Mesendoderm (in vitro differentiated cells): ENCODE data around the gene CDH23.
A peak's percentile ranks its signal among the peaks of the same experiment; 100 is the strongest.

Experiments
- DNase-seq: peaks from one replicate; pipeline ENCODE4 v3.0.0; 2013
- H2AK5ac ChIP-seq: 2 replicates; pipeline ENCODE4 v1.6.1; 2013; ENCODE audit warnings: low read length, inconsistent platforms
- H2BK120ac ChIP-seq: 2 replicates; pipeline ENCODE4 v1.6.1; 2013; ENCODE audit warnings: low read depth, mild to moderate bottlenecking, low read length, moderate library complexity, mixed read lengths
- H2BK15ac ChIP-seq: replicated peaks from 2 replicates; pipeline ENCODE4 v1.6.1; 2013; ENCODE audit warnings: low read depth, mild to moderate bottlenecking, moderate library complexity
- H2BK5ac ChIP-seq: 2 replicates; pipeline ENCODE4 v1.6.1; 2013; ENCODE audit warnings: low read length, inconsistent platforms
- H3K18ac ChIP-seq: 2 replicates; pipeline ENCODE4 v1.6.1; 2013; ENCODE audit warnings: mild to moderate bottlenecking, low read length, mixed read lengths
- H3K23ac ChIP-seq: one replicate; pipeline ENCODE4 v1.6.1; 2013; ENCODE audit warnings: low read length
- H3K27ac ChIP-seq: 2 replicates; pipeline ENCODE4 v1.5.1; 2013; ENCODE audit warnings: low read depth, mild to moderate bottlenecking, inconsistent platforms, low read length, moderate library complexity
- H3K27me3 ChIP-seq: 2 replicates; pipeline ENCODE4 v1.6.1; 2013; ENCODE audit warnings: low read length, control low read depth, mild to moderate bottlenecking, inconsistent platforms; ENCODE audit not compliant: insufficient read depth, poor library complexity
- H3K36me3 ChIP-seq: 2 replicates; pipeline ENCODE4 v1.6.1; 2013; ENCODE audit warnings: low read length, inconsistent platforms; ENCODE audit not compliant: control insufficient read depth, insufficient read depth
- H3K4ac ChIP-seq: one replicate; pipeline ENCODE4 v1.6.1; 2013; ENCODE audit warnings: low read depth, mild to moderate bottlenecking, low read length, moderate library complexity
- H3K4me1 ChIP-seq: 2 replicates; pipeline ENCODE4 v1.6.1; 2013; ENCODE audit warnings: low read depth, low read length, inconsistent platforms; ENCODE audit not compliant: control insufficient read depth
- H3K4me2 ChIP-seq: 2 replicates; pipeline ENCODE4 v1.6.1; 2013; ENCODE audit warnings: low read length
- H3K4me3 ChIP-seq: 2 replicates; pipeline ENCODE4 v1.5.1; 2013; ENCODE audit warnings: mild to moderate bottlenecking, low read length
- H3K56ac ChIP-seq: one replicate; pipeline ENCODE4 v1.6.1; 2013; ENCODE audit warnings: low read length
- H3K79me1 ChIP-seq: 2 replicates; pipeline ENCODE4 v1.6.1; 2013; ENCODE audit warnings: low read length, inconsistent platforms
- H3K79me2 ChIP-seq: 2 replicates; pipeline ENCODE4 v1.6.1; 2013; ENCODE audit warnings: mild to moderate bottlenecking, low read length; ENCODE audit not compliant: control insufficient read depth, insufficient read depth
- H3K9ac ChIP-seq: 2 replicates; pipeline ENCODE4 v1.6.1; 2013; ENCODE audit warnings: low read length, inconsistent platforms
- H4K5ac ChIP-seq: one replicate; pipeline ENCODE4 v1.6.1; 2013; ENCODE audit warnings: low read length
- H4K8ac ChIP-seq: one replicate; pipeline ENCODE4 v1.6.1; 2013; ENCODE audit warnings: low read depth, mild to moderate bottlenecking, control low read depth, low read length, moderate library complexity
- WGBS: extraction: QIAGEN DNeasy Blood & Tissue Kit; methylation state at CpG from one replicate; pipeline ENCODE4 v1.1.7; 2013; ENCODE audit warnings: low lambda C conversion rate, missing lambda C conversion rate; ENCODE audit not compliant: insufficient coverage; ENCODE audit errors: extremely low coverage; 5-methylcytosine and 5-hydroxymethylcytosine counted together

The CDH23 gene

DNA sequence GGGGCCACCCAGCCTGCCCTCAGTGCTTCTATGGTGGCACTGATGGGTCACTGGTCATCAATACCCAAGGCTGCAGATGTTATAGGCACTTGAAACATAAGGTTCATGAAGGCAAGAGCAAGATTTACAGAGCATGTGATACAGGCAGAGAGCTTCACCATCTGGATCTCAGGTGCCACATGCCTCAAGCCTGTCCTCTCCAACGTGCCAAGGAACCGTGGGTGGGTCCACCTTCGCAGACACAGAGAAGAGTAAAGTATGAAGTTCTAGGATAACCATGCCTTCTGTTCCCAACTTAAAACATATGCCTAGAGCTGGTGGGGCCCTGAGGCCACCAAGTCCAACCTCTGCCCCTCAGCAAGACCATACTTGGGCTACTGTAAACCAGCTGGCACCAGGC lies 26.7 kb upstream of the CDH23 start:
- H3K4me3 ChIP-seq: no peak overlapping the region
- no CpG with 5 or more reads among the region's 3 CpGs for WGBS
- no peaks in the 10 kb centered on the region for H3K79me2 ChIP-seq
- no peaks in the 10 kb centered on the region for H3K79me1 ChIP-seq
- H3K27ac ChIP-seq: no peak overlapping the region
- no peak overlapping the region for H2BK120ac ChIP-seq
- H3K18ac ChIP-seq: no peak overlapping the region
- H3K4ac ChIP-seq: no peak overlapping the region
- H2BK15ac ChIP-seq: no peak overlapping the region
- H3K4me1 ChIP-seq: peaks cover 3% of the 10 kb centered on the region
- H2AK5ac ChIP-seq: no peak overlapping the region
- H3K36me3 ChIP-seq: no peaks in the 10 kb centered on the region
- H3K27me3 ChIP-seq: no peaks in the 10 kb centered on the region
- no peak overlapping the region for H2BK5ac ChIP-seq
- H3K56ac ChIP-seq: no peak overlapping the region
- no peak overlapping the region for H3K9ac ChIP-seq
- no peak for DNase-seq
- H4K8ac ChIP-seq: no peak overlapping the region
- no peak overlapping the region for H3K4me2 ChIP-seq
- no peak overlapping the region for H3K23ac ChIP-seq
- no peak overlapping the region for H4K5ac ChIP-seq

DNA sequence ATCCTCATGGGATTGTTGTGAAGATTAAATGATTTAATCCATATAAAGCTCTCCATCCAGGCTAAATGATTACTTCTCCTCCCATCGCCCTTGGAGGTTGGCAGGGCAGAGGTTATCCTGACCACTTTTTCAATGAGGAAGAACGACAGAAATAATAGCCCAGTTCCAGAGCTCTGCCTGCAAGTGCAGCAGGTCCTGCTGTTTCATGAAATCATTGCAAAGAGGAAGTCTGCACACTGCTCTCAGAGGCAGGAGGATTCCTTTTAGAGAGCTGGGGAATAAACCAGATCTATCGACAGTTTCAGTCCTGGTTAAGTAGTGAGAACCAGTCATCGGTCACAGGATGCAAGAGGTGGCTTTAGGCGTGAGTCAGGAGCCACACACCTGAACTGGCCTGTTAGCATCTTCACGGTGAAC lies 25.0 kb upstream of the CDH23 start:
- no peak overlapping the region for H3K27ac ChIP-seq
- WGBS: no CpG with 5 or more reads among the region's 6 CpGs
- H3K36me3 ChIP-seq: no peaks in the 10 kb centered on the region
- no peak overlapping the region for H4K8ac ChIP-seq
- H3K4me1 ChIP-seq: peaks cover 3% of the 10 kb centered on the region
- no peak overlapping the region for H2BK5ac ChIP-seq
- no peak overlapping the region for H2BK120ac ChIP-seq
- no peak overlapping the region for H3K56ac ChIP-seq
- H3K79me2 ChIP-seq: no peaks in the 10 kb centered on the region
- H2BK15ac ChIP-seq: no peak overlapping the region
- no peak overlapping the region for H4K5ac ChIP-seq
- H3K79me1 ChIP-seq: no peaks in the 10 kb centered on the region
- H3K9ac ChIP-seq: no peak overlapping the region
- no peak overlapping the region for H3K4me2 ChIP-seq
- no peak overlapping the region for H2AK5ac ChIP-seq
- no peak overlapping the region for H3K23ac ChIP-seq
- no peak overlapping the region for H3K18ac ChIP-seq
- no peaks in the 10 kb centered on the region for H3K27me3 ChIP-seq
- no peak overlapping the region for H3K4me3 ChIP-seq
- DNase-seq: no peak
- no peak overlapping the region for H3K4ac ChIP-seq

DNA sequence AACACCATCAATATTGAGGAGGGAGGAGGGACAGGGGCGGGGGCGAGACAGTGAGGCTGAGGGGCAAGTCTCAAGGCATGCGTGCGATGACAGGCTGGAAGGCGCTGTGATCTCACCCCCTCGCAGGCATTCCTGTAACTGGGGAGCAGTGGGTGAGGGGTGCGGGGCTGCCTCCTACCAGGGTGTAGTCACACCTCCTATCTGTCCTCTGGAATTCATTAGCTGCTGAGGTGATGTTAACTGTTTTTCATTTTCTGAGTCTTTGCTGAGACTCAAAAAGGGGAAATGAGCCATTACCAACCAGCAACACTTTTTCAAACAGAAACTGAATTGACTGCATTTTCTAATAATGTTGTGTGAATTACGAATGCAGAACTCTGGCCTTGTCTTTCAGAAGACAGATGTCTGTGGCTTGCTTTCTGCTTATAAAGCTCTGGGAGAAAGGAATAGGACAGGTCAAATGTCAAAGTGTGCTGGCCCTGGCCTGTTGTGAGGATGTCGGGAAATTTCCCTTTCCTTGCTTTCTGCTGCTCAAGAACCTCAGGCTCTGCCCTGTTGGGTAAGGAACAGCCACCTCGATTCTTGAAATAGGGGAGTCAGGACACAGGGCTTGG lies 23.7 kb upstream of the CDH23 start:
- Histone ChIP-seq H3K23ac (no peak overlapping the region), H2AK5ac (no peak overlapping the region), H2BK15ac (no peak overlapping the region), H3K79me1 (no peaks in the 10 kb centered on the region), H3K36me3 (no peaks in the 10 kb centered on the region), H3K9ac (no peak overlapping the region), H4K5ac (no peak overlapping the region), H3K56ac (no peak overlapping the region), H3K4me3 (no peak overlapping the region), H3K27me3 (no peaks in the 10 kb centered on the region), H3K27ac (no peak overlapping the region), H2BK5ac (no peak overlapping the region), H4K8ac (no peak overlapping the region), H2BK120ac (no peak overlapping the region), H3K79me2 (no peaks in the 10 kb centered on the region), H3K4ac (no peak overlapping the region), H3K4me2 (no peak overlapping the region), H3K4me1 (peaks cover 3% of the 10 kb centered on the region), H3K18ac (no peak overlapping the region)
- peak; percentile 22 for DNase-seq
- no CpG with 5 or more reads among the region's 10 CpGs for WGBS

DNA sequence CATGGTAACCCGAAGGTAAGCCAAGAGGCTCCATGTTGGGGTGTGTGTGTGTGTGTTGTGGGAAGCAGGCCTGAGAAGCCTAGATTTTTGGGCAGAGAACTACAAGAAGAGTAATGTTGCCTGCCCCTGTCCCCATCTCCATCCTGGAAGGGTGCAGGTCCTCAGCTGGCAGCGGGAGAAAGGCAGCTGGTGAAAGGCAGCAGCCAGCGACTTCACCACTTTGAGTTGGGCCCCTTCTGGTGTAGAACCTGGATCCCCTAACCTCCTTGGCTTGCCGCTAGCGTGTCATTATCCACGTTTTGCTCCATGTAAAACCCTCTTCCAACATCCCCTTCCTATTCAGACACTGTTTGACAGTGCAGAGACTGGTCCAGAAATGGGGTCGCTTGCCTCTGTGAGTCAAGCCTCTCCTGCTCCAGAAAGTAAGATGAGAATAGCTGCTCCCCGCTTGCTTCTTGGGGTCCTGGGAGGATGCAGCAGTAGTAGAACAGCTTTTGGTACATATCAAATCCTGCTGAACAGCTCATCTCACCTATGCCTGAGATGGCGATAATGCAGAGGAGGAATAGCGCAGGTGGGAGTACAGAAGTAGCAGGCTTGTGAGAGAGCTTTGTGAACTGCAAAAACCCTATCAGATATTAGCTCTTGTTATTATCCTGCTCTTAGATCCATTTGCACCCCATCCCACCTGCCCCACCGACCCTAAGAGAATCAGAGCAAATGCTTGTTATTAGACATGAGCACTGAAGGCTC lies 22.1 kb upstream of the CDH23 start:
- Histone ChIP-seq H2AK5ac (no peak overlapping the region), H3K4me1 (peaks cover 3% of the 10 kb centered on the region), H3K36me3 (no peaks in the 10 kb centered on the region), H2BK15ac (no peak overlapping the region), H2BK5ac (no peak overlapping the region), H3K4me2 (no peak overlapping the region), H3K79me2 (no peaks in the 10 kb centered on the region), H3K23ac (no peak overlapping the region), H3K79me1 (no peaks in the 10 kb centered on the region), H2BK120ac (no peak overlapping the region), H3K18ac (no peak overlapping the region), H4K8ac (no peak overlapping the region), H3K9ac (no peak overlapping the region), H3K56ac (no peak overlapping the region), H3K4ac (no peak overlapping the region), H4K5ac (no peak overlapping the region), H3K4me3 (no peak overlapping the region), H3K27ac (no peak overlapping the region), H3K27me3 (no peaks in the 10 kb centered on the region)
- WGBS: no CpG with 5 or more reads among the region's 11 CpGs
- DNase-seq: no peak

DNA sequence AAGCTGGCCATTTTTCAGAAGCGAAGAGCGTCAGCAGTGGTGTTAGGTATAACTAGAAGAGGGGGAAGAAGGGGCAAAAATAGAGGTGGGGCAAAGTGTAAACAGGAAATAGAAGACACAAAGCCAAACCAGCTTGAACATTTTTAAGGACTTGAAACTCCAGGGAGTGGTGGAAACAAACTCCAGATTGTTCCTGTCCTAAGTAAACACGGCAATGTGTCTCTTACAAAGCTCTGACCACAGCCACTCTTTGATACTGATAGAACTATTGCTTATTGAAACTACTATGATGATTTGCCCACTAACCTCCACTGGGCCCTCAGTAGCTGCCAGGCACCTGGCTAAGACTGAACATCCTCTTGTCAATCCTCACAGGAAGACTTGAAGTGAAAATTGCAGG lies 20.8 kb upstream of the CDH23 start:
- H3K4me2 ChIP-seq: no peak overlapping the region
- no peak overlapping the region for H3K56ac ChIP-seq
- H3K18ac ChIP-seq: no peak overlapping the region
- H3K27me3 ChIP-seq: no peaks in the 10 kb centered on the region
- H3K36me3 ChIP-seq: no peaks in the 10 kb centered on the region
- no peak overlapping the region for H3K27ac ChIP-seq
- H3K4me3 ChIP-seq: no peak overlapping the region
- DNase-seq: no peak
- no peak overlapping the region for H2BK15ac ChIP-seq
- H2AK5ac ChIP-seq: no peak overlapping the region
- no peak overlapping the region for H2BK120ac ChIP-seq
- H3K23ac ChIP-seq: no peak overlapping the region
- H3K79me2 ChIP-seq: no peaks in the 10 kb centered on the region
- H3K79me1 ChIP-seq: no peaks in the 10 kb centered on the region
- no peak overlapping the region for H4K8ac ChIP-seq
- no peak overlapping the region for H2BK5ac ChIP-seq
- WGBS: no CpG with 5 or more reads among the region's 3 CpGs
- H3K4me1 ChIP-seq: peaks cover 3% of the 10 kb centered on the region
- no peak overlapping the region for H4K5ac ChIP-seq
- H3K9ac ChIP-seq: no peak overlapping the region
- H3K4ac ChIP-seq: no peak overlapping the region
